PC-9 (cell line): ENCODE results near the gene ADAMTSL4.

Experiments used
- CTCF ChIP-seq: fragments of 200-600 bp; sonication (generic); conservative IDR thresholded peaks from 2 replicates; pipeline ENCODE4 v1.6.1; 2017; ENCODE audit warnings: mixed run types, antibody characterized with exemption, mild to moderate bottlenecking, moderate library complexity
- EZH2 ChIP-seq: fragments of 200-600 bp; sonication (generic); IDR thresholded peaks from 2 replicates; pipeline ENCODE4 v1.8.0; 2017; ENCODE audit warnings: antibody characterized with exemption, low read depth

- TF ChIP-seq EZH2 = no peak
- no peak for TF ChIP-seq CTCF
Observed at GRCh38 chr1:150563340-150564038, 14.3 kb downstream of the ADAMTSL4 start.
